T-helper 2 cell treated with Interferon-gamma antibody and Interleukin-4, amounts not matched to agents 5 μg/mL and 100 μg/mL, for 36 hours (primary cell): Measurements from ENCODE around the gene PPP1R13L.
A peak's percentile ranks its signal among the peaks of the same experiment; 100 is the strongest.
"Not testable (repeated sequence)": the region's sequence is repeated elsewhere in the genome, so short reads cannot be mapped to it uniquely, and the experiment has no call there.

Experiments used
- DNase-seq: peaks from one replicate; pipeline ENCODE4 v3.0.0; 2021; ENCODE audit warnings: low spot score
- H3K27ac Mint-ChIP-seq: one replicate; pipeline ENCODE4 v1.8.0; 2021; ENCODE audit warnings: mild to moderate bottlenecking, mixed read lengths
- H3K27me3 Mint-ChIP-seq: one replicate; pipeline ENCODE4 v1.8.0; 2021; ENCODE audit warnings: low read depth, mixed read lengths
- H3K36me3 Mint-ChIP-seq: one replicate; pipeline ENCODE4 v1.8.0; 2021; ENCODE audit warnings: low read depth, mixed read lengths
- H3K4me1 Mint-ChIP-seq: one replicate; pipeline ENCODE4 v1.8.0; 2021; ENCODE audit warnings: low read depth, mixed read lengths
- H3K4me3 Mint-ChIP-seq: one replicate; pipeline ENCODE4 v1.8.0; 2022; ENCODE audit warnings: mild to moderate bottlenecking, moderate library complexity, mixed read lengths
- H3K9me3 Mint-ChIP-seq: one replicate; pipeline ENCODE4 v1.8.0; 2021; ENCODE audit warnings: mixed read lengths

Gene PPP1R13L

DNA sequence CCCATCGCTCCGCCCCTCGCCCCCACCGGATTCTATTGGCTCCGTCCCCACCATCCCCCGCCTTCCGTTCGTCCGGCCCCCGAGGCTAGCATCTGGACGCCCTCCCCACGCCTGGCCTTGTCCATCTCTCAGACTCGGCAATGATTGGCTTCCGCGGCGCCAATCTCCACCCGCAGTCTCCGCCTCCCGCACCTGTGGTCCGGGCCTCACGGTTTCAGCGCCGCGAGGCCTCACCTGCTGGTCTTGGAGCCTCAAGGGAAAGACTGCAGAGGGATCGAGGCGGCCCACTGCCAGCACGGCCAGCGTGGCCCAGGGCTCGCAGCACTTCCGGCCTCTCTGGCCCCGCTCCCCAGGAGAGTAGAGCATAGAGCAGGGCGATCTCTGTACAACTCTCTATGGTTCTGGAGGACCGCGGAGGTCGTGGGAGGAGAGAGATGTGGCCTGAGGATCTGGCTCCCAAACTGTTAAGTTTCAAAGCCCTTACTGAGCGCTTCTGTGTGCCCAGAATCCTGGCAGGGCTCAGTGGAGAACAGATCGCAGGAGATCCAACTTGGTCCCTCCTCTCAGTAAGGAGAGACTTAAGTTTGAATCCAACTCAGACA is 18.8 kb upstream of the PPP1R13L start, which contains the start of gene ERCC1:
ERCC1 (minus strand) TSS at position 329 of the 602 bp plus-strand sequence. CDS start 543 bp downstream, outside the sequence.
- Mint-ChIP-seq H3K9me3 (no peaks in the 10 kb centered on the region), H3K4me3 (peak within 1 kb of the TSS; percentile 96), H3K27ac (peak within 1 kb of the TSS; percentile 90), H3K4me1 (peaks cover 40% of the 10 kb centered on the region), H3K27me3 (peaks cover 7% of the 10 kb centered on the region), H3K36me3 (peaks cover 17% of the 10 kb centered on the region)
- peak; percentile 84 for DNase-seq

DNA sequence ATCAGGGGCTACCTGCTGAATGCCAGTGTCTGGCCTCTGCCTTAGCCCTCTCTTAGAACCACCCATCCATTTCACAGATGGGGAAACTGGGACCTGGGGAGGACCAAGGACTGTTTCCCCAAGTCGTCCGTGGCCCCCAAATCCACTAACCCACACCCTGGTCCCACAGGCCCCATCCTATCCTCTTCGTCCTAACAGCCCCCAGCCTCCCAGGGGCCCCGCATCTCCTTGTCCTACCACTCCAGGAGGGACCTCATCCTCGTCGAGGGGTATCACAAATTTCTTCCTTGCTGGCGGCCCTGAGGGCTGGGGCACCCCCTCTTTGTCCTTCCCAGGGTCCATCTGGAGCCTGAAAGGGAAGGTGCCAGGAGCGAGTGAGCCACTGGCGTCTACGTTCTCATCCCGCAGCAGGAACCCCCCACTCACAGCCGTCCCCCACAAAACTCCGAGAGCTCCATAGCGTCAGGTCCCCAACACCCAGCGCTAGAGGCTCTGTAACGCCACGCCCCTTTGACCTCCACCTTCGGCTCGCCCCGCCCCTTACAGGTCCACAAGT is 18.2 kb upstream of the PPP1R13L start:
- Mint-ChIP-seq H3K4me1 (peaks cover 40% of the 10 kb centered on the region), H3K27me3 (peaks cover 3% of the 10 kb centered on the region), H3K9me3 (no peaks in the 10 kb centered on the region), H3K36me3 (peaks cover 20% of the 10 kb centered on the region), H3K4me3 (peak overlapping the region; percentile 96), H3K27ac (peak overlapping the region; percentile 90)
- no peak for DNase-seq

DNA sequence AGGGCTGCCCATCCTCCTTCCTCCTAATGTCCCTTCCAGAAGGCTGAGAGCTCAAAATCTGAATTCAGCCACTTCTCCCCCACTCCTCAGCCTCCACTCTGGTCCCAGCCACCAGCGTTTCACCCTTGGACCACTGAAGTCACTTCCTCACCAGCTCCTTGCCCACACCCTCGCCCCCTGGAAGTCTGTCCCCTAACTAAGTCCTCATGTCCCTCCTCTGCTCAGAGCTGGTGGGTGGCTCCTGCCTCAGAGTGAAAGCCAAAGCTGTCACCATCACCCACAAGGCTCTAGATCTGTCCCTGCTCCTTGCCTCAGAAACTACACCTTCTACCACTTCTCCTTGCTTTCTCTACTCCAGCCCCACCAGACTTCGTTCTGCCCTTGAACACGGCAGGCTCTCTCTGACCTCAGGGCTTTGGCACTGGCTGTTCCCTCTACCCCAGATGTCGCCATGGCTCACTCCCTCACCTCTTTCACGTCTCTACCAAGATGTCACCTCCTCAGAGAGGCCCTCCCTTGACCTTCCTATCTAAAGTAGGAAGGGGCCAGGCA is 17.2 kb upstream of the PPP1R13L start:
- Mint-ChIP-seq H3K4me3 (peak overlapping the region; percentile 57), H3K4me1 (peaks cover 35% of the 10 kb centered on the region), H3K36me3 (peaks cover 28% of the 10 kb centered on the region), H3K27me3 (no peaks in the 10 kb centered on the region), H3K9me3 (no peaks in the 10 kb centered on the region), H3K27ac (peak overlapping the region; percentile 69)
- DNase-seq = no peak

DNA sequence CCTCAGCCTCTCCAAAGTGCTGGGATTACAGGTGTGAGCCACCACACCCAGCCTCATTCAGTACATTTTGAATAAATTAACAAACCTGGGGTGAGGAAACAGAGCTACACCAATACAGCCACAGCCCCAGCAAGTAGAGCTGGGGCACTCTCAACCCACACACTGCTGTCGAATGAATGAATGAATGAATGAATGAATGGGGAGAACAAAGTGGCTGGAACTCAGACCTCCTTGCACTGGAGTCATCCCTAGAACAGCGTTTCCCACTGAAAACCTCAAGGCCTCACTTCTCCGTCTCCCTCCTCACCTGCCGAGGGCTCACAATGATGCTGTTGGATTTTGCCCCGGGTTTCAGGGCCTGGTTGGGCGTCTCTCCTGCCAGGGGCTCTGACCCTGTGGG is 16.0 kb upstream of the PPP1R13L start:
- no peaks in the 10 kb centered on the region for H3K27me3 Mint-ChIP-seq
- H3K36me3 Mint-ChIP-seq = peaks cover 37% of the 10 kb centered on the region
- no peak for DNase-seq
- peak overlapping the region; percentile 51 for H3K4me3 Mint-ChIP-seq
- H3K27ac Mint-ChIP-seq = peak overlapping the region; percentile 55
- no peaks in the 10 kb centered on the region for H3K9me3 Mint-ChIP-seq
- H3K4me1 Mint-ChIP-seq = peaks cover 33% of the 10 kb centered on the region

DNA sequence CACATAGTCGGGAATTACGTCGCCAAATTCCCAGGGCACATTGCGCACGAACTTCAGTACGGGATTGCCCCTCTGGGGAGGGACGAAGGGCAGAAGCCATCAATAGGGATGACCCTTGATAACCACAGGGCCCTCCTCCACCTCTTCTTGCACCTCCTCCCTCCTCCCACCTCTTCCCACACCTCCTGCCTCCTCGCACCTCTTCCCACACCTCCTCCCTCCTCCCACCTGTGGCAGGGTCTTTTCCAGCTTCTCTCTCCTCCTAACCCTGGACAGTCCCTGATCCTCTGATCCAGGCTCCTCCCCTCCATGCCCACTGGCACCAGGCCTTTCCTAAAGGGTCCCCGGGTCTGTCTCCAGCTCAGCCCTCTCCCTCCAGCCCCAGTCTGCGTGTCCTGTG is 15.5 kb upstream of the PPP1R13L start:
- H3K9me3 Mint-ChIP-seq = no peaks in the 10 kb centered on the region
- H3K4me1 Mint-ChIP-seq = peaks cover 31% of the 10 kb centered on the region
- peaks cover 39% of the 10 kb centered on the region for H3K36me3 Mint-ChIP-seq
- no peak for DNase-seq
- no peaks in the 10 kb centered on the region for H3K27me3 Mint-ChIP-seq
- H3K4me3 Mint-ChIP-seq = peak overlapping the region; percentile 51
- peak overlapping the region; percentile 55 for H3K27ac Mint-ChIP-seq

DNA sequence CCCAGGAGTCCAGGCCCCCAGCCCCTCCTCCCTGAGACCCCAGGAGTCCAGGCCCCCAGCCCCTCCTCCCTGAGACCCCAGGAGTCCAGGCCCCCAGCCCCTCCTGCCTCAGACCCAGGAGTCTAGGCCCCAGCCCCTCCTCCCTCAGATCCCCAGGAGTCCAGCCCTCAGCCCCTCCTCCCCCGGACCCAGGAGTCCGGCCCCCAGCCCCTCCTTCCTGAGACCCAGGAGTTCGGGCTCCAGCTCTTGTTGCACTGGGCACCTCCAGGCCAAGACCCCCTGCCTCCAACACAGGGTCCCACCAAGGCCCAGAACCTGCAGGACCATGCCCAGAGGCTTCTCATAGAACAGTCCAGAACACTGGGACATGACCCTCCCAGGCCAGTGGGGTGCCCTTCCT is 15.0 kb upstream of the PPP1R13L start:
- Mint-ChIP-seq H3K27me3 (no peaks in the 10 kb centered on the region), H3K36me3 (peaks cover 41% of the 10 kb centered on the region), H3K9me3 (no peaks in the 10 kb centered on the region), H3K4me1 (peaks cover 31% of the 10 kb centered on the region), H3K27ac (no peak overlapping the region), H3K4me3 (no peak overlapping the region)
- DNase-seq = no peak

GRCh38 chr19:45419396-45419795 is 14.5 kb upstream of the PPP1R13L start:
- Mint-ChIP-seq H3K27ac (peak overlapping the region; percentile 12), H3K36me3 (peaks cover 46% of the 10 kb centered on the region), H3K27me3 (no peaks in the 10 kb centered on the region), H3K4me3 (peak overlapping the region; percentile 39), H3K4me1 (peaks cover 28% of the 10 kb centered on the region), H3K9me3 (no peaks in the 10 kb centered on the region)
- no peak for DNase-seq

DNA sequence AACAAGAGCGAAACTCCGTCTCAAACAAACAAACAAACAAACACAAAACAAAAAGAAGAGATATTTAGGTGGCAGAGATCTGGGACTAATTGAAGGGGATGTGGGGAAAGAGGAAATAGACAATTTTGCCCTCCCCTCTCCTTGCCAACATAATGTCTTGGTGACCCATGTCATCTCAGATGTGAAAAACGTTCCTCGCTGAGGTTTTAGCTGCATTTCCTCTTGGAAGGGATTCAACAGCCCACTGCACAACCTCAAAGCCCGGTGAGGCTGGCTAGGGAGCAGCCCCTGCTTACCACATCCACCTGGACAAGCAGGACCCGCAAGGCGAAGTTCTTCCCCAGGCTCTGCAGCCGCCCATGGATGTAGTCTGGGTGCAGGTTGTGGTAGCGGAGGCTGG is 13.9 kb upstream of the PPP1R13L start:
- peaks cover 25% of the 10 kb centered on the region for H3K4me1 Mint-ChIP-seq
- peak overlapping the region; percentile 43 for H3K4me3 Mint-ChIP-seq

DNA sequence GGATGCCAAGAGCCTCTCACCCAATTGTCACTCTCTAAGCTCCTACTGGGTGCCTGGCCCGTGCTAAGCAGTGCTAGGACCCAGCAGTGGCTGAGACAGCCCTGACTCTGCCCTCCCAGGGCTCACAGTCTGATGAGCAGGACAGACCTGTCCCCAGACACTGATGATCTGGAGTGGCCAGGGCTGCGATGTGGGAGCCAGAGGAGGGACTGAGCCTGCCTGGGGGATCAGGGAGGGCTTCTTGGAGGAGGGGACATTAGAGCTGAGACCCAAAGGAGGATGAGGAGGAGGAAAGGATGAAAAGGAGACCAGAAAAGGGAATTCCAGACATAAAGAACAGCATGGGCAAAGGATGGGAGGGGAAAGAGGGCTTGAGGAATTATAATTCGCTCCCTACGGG is 12.3 kb upstream of the PPP1R13L start:
- Mint-ChIP-seq H3K4me1 (peaks cover 15% of the 10 kb centered on the region), H3K9me3 (no peaks in the 10 kb centered on the region), H3K36me3 (peaks cover 56% of the 10 kb centered on the region), H3K27ac (no peak overlapping the region), H3K4me3 (no peak overlapping the region), H3K27me3 (no peaks in the 10 kb centered on the region)
- DNase-seq = no peak

More for the DNA sequence above, 13.9 kb upstream of the PPP1R13L start:
- no peak for DNase-seq
- Mint-ChIP-seq H3K36me3 (peaks cover 51% of the 10 kb centered on the region), H3K27me3 (no peaks in the 10 kb centered on the region), H3K27ac (peak overlapping the region; percentile 20), H3K9me3 (no peaks in the 10 kb centered on the region)

GRCh38 chr19:45414468-45414867 is 9.6 kb upstream of the PPP1R13L start:
- Mint-ChIP-seq H3K4me3 (no peak overlapping the region), H3K27ac (no peak overlapping the region), H3K36me3 (peaks cover 49% of the 10 kb centered on the region), H3K9me3 (no peaks in the 10 kb centered on the region), H3K4me1 (peaks cover 6% of the 10 kb centered on the region), H3K27me3 (no peaks in the 10 kb centered on the region)
- no peak for DNase-seq

GRCh38 chr19:45413497-45413896 is 8.6 kb upstream of the PPP1R13L start:
- DNase-seq = no peak
- Mint-ChIP-seq H3K9me3 (no peaks in the 10 kb centered on the region), H3K4me3 (no peak overlapping the region), H3K27me3 (no peaks in the 10 kb centered on the region), H3K27ac (no peak overlapping the region), H3K4me1 (peaks cover under 1% of the 10 kb centered on the region), H3K36me3 (peaks cover 53% of the 10 kb centered on the region)

GRCh38 chr19:45410330-45410729 is 5.5 kb upstream of the PPP1R13L start:
- Mint-ChIP-seq H3K4me1 (peaks cover 14% of the 10 kb centered on the region), H3K36me3 (peaks cover 36% of the 10 kb centered on the region)
- not testable (repeated sequence) for DNase-seq, H3K27ac Mint-ChIP-seq, H3K27me3 Mint-ChIP-seq, H3K4me3 Mint-ChIP-seq, H3K9me3 Mint-ChIP-seq

GRCh38 chr19:45409557-45409920 is 4.7 kb upstream of the PPP1R13L start:
- Mint-ChIP-seq H3K27ac (no peak overlapping the region), H3K4me1 (peaks cover 20% of the 10 kb centered on the region), H3K36me3 (peaks cover 30% of the 10 kb centered on the region)

GRCh38 chr19:45408830-45409556 is 4.1 kb upstream of the PPP1R13L start:
- no peaks in the 10 kb centered on the region for H3K9me3 Mint-ChIP-seq
- H3K27ac Mint-ChIP-seq = peak overlapping the region; percentile 11
- H3K4me3 Mint-ChIP-seq = no peak overlapping the region
- H3K36me3 Mint-ChIP-seq = peaks cover 26% of the 10 kb centered on the region
- peaks cover 25% of the 10 kb centered on the region for H3K4me1 Mint-ChIP-seq
- DNase-seq = no peak
- peaks cover 5% of the 10 kb centered on the region for H3K27me3 Mint-ChIP-seq

More at GRCh38 chr19:45409557-45409920, 4.7 kb upstream of the PPP1R13L start:
- H3K4me3 Mint-ChIP-seq = no peak overlapping the region
- no peaks in the 10 kb centered on the region for H3K9me3 Mint-ChIP-seq
- DNase-seq = no peak
- H3K27me3 Mint-ChIP-seq = peaks cover 2% of the 10 kb centered on the region
